Neural progenitor cell (in vitro differentiated cells): Measurements from ENCODE around the gene ME1. TPM values are rescaled to one million over a fixed set of nuclear protein-coding genes. Genes with fewer than 3 reads are reported as not detected.
"Not testable (repeated sequence)": the region's sequence is repeated elsewhere in the genome, so short reads cannot be mapped to it uniquely, and the experiment has no call there.

Experiments
- DNase-seq: peaks from one replicate; pipeline ENCODE4 v3.0.0-alpha.2; 2016; ENCODE audit warnings: low spot score
- H2AFZ ChIP-seq: fragments of 200-600 bp; sonication (generic); replicated peaks from 2 replicates; pipeline ENCODE4 v1.6.1; 2016; ENCODE audit warnings: antibody characterized with exemption
- H3F3A ChIP-seq: fragments of 200-600 bp; sonication (generic); 2 replicates; pipeline ENCODE4 v1.6.1; 2016; ENCODE audit warnings: antibody characterized with exemption, low read depth
- H3K27ac ChIP-seq: fragments of 200-600 bp; sonication (generic); 2 replicates; pipeline ENCODE4 v1.5.1; 2016; ENCODE audit warnings: mild to moderate bottlenecking
- H3K27me3 ChIP-seq: fragments of 200-600 bp; sonication (generic); 2 replicates; pipeline ENCODE4 v1.6.1; 2016; ENCODE audit warnings: mild to moderate bottlenecking, moderate library complexity
- H3K36me3 ChIP-seq: fragments of 200-600 bp; sonication (generic); 2 replicates; pipeline ENCODE4 v1.5.1; 2016
- H3K4me1 ChIP-seq: fragments of 200-600 bp; sonication (generic); 2 replicates; pipeline ENCODE4 v1.6.1; 2016; ENCODE audit warnings: mixed run types
- H3K4me2 ChIP-seq: fragments of 200-600 bp; sonication (generic); 2 replicates; pipeline ENCODE4 v1.6.1; 2016
- H3K4me3 ChIP-seq: fragments of 200-600 bp; sonication (generic); 2 replicates; pipeline ENCODE4 v1.5.1; 2016
- H3K79me2 ChIP-seq: fragments of 200-600 bp; sonication (generic); 2 replicates; pipeline ENCODE4 v1.6.1; 2016; ENCODE audit warnings: low read depth
- H3K9ac ChIP-seq: fragments of 200-600 bp; sonication (generic); 2 replicates; pipeline ENCODE4 v1.6.1; 2016
- H3K9me3 ChIP-seq: fragments of 200-600 bp; sonication (generic); 2 replicates; pipeline ENCODE4 v1.5.1; 2016; ENCODE audit warnings: low read depth
- H4K20me1 ChIP-seq: fragments of 200-600 bp; sonication (generic); 2 replicates; pipeline ENCODE4 v1.6.1; 2016; ENCODE audit warnings: low read depth
- H3K27ac Mint-ChIP-seq: 3 replicates; pipeline ENCODE4 v1.8.0; 2021; ENCODE audit warnings: mixed read lengths
- H3K27me3 Mint-ChIP-seq: 2 replicates; pipeline ENCODE4 v1.8.0; 2022; ENCODE audit warnings: low read depth, mild to moderate bottlenecking, inconsistent platforms, moderate library complexity, mixed read lengths; ENCODE audit not compliant: insufficient read depth
- H3K36me3 Mint-ChIP-seq: 3 replicates; pipeline ENCODE4 v1.8.0; 2021; ENCODE audit warnings: mixed read lengths
- H3K4me1 Mint-ChIP-seq: 3 replicates; pipeline ENCODE4 v1.8.0; 2021; ENCODE audit warnings: mixed read lengths
- H3K4me3 Mint-ChIP-seq: 3 replicates; pipeline ENCODE4 v1.8.0; 2021; ENCODE audit warnings: mild to moderate bottlenecking, moderate library complexity, mixed read lengths
- H3K9me3 Mint-ChIP-seq: 3 replicates; pipeline ENCODE4 v1.8.0; 2020; ENCODE audit warnings: mixed read lengths
- EZH2 ChIP-seq: fragments of 200-600 bp; sonication (generic); IDR thresholded peaks from 2 replicates; pipeline ENCODE4 v1.6.1; 2017; ENCODE audit warnings: antibody characterized with exemption, mild to moderate bottlenecking, moderate library complexity
- EZH2phosphoT487 ChIP-seq: fragments of 200-600 bp; sonication (generic); IDR thresholded peaks from 2 replicates; pipeline ENCODE4 v1.6.1; 2017; ENCODE audit warnings: antibody characterized with exemption
- total RNA-seq: library from RNA; depleted of rRNA; stranded (reverse); fragments of >200 nt; gene quantifications from 2 replicates; pipeline ENCODE4 v1.2.3, GENCODE V29; 2015; ENCODE audit warnings: low replicate concordance
- TF ChIP-seq, protein P1 (sequence below): fragments of 200-600 bp; sonication (generic); IDR thresholded peaks from 2 replicates; pipeline ENCODE4 v1.5.1; 2017; ENCODE audit warnings: antibody characterized with exemption, mild to moderate bottlenecking

Gene ME1
- total RNA-seq, 1 donor from 2014 or later, result 2.8 TPM

DNA sequence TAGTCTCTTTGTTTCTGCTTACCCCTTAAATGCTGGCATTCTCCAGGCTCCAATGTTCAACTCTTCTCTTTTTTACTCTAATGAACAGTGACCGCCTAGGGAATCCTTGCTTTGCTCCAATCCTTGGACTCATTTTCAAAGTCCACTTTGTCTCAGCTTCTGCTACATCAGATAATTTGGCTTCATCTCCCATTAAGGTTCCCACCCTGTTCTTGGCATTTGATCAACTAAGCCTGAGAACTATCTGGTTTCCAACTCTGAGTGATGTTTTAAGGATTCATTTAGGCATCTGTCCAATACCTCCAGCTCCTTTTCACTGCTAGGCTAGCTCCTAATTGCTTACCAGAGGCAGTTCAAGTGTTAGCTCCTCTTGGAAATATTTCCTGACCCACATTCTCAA lies 64.9 kb downstream of the ME1 start:
- no peak overlapping the region for H3K27ac ChIP-seq

GRCh38 chr6:83362349-83362748 lies 68.5 kb downstream of the ME1 start:
- not testable (repeated sequence) for H3K4me1 ChIP-seq, H3K27ac ChIP-seq, H3K9ac ChIP-seq, H3K27me3 Mint-ChIP-seq, H2AFZ ChIP-seq, H3F3A ChIP-seq, H3K4me2 ChIP-seq, H3K79me2 ChIP-seq, DNase-seq, H3K36me3 Mint-ChIP-seq, H4K20me1 ChIP-seq, H3K4me3 ChIP-seq, H3K4me1 Mint-ChIP-seq, H3K27ac Mint-ChIP-seq, H3K4me3 Mint-ChIP-seq, H3K9me3 ChIP-seq, H3K27me3 ChIP-seq, H3K36me3 ChIP-seq
- peaks cover 11% of the 10 kb centered on the region for H3K9me3 Mint-ChIP-seq

More for the DNA sequence above, 64.9 kb downstream of the ME1 start:
- peaks cover under 1% of the 10 kb centered on the region for H3K9me3 Mint-ChIP-seq
- Histone ChIP-seq H3K79me2 (no peaks in the 10 kb centered on the region), H3K27me3 (no peaks in the 10 kb centered on the region), H3K4me3 (no peak overlapping the region), H3K4me1 (no peaks in the 10 kb centered on the region), H3K9me3 (no peaks in the 10 kb centered on the region), H3K9ac (no peak overlapping the region), H2AFZ (no peak overlapping the region), H3K4me2 (no peak overlapping the region), H3F3A (no peaks in the 10 kb centered on the region), H4K20me1 (no peaks in the 10 kb centered on the region), H3K36me3 (no peaks in the 10 kb centered on the region)
- no peaks in the 10 kb centered on the region for H3K4me1 Mint-ChIP-seq
- no peaks in the 10 kb centered on the region for H3K27me3 Mint-ChIP-seq
- H3K27ac Mint-ChIP-seq, result no peak overlapping the region
- H3K36me3 Mint-ChIP-seq, result no peaks in the 10 kb centered on the region
- DNase-seq, result no peak
- no peak for TF ChIP-seq EZH2
- TF ChIP-seq, protein P1, sequence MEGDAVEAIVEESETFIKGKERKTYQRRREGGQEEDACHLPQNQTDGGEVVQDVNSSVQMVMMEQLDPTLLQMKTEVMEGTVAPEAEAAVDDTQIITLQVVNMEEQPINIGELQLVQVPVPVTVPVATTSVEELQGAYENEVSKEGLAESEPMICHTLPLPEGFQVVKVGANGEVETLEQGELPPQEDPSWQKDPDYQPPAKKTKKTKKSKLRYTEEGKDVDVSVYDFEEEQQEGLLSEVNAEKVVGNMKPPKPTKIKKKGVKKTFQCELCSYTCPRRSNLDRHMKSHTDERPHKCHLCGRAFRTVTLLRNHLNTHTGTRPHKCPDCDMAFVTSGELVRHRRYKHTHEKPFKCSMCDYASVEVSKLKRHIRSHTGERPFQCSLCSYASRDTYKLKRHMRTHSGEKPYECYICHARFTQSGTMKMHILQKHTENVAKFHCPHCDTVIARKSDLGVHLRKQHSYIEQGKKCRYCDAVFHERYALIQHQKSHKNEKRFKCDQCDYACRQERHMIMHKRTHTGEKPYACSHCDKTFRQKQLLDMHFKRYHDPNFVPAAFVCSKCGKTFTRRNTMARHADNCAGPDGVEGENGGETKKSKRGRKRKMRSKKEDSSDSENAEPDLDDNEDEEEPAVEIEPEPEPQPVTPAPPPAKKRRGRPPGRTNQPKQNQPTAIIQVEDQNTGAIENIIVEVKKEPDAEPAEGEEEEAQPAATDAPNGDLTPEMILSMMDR, result no peak
- TF ChIP-seq EZH2phosphoT487, result no peak
- H3K4me3 Mint-ChIP-seq, result no peak overlapping the region

- Histone ChIP-seq H3K4me1 (no peaks in the 10 kb centered on the region), H3K4me3 (no peak overlapping the region), H3F3A (no peaks in the 10 kb centered on the region), H3K9ac (no peak overlapping the region), H3K27me3 (no peaks in the 10 kb centered on the region), H3K79me2 (no peaks in the 10 kb centered on the region), H3K36me3 (no peaks in the 10 kb centered on the region), H3K9me3 (no peaks in the 10 kb centered on the region), H2AFZ (no peak overlapping the region), H3K27ac (no peak overlapping the region), H3K4me2 (no peak overlapping the region), H4K20me1 (no peaks in the 10 kb centered on the region)
- H3K27ac Mint-ChIP-seq, result no peak overlapping the region
- no peaks in the 10 kb centered on the region for H3K36me3 Mint-ChIP-seq
- no peaks in the 10 kb centered on the region for H3K27me3 Mint-ChIP-seq
- no peak for DNase-seq
- peaks cover 11% of the 10 kb centered on the region for H3K9me3 Mint-ChIP-seq
- H3K4me3 Mint-ChIP-seq, result no peak overlapping the region
- no peaks in the 10 kb centered on the region for H3K4me1 Mint-ChIP-seq
- TF ChIP-seq EZH2phosphoT487, result no peak
- TF ChIP-seq, protein P1, result no peak
- no peak for TF ChIP-seq EZH2
Measured at GRCh38 chr6:83359638-83360037, 71.2 kb downstream of the ME1 start.

GRCh38 chr6:83354747-83355146 lies 76.1 kb downstream of the ME1 start:
- Mint-ChIP-seq H3K36me3 (no peaks in the 10 kb centered on the region), H3K4me3 (no peak overlapping the region), H3K4me1 (no peaks in the 10 kb centered on the region), H3K27ac (no peak overlapping the region), H3K27me3 (no peaks in the 10 kb centered on the region), H3K9me3 (peaks cover 7% of the 10 kb centered on the region)
- Histone ChIP-seq H3K27ac (no peak overlapping the region), H3K27me3 (no peaks in the 10 kb centered on the region), H3F3A (no peaks in the 10 kb centered on the region), H3K79me2 (no peaks in the 10 kb centered on the region), H3K9me3 (no peaks in the 10 kb centered on the region), H4K20me1 (no peaks in the 10 kb centered on the region), H3K36me3 (no peaks in the 10 kb centered on the region), H3K9ac (no peak overlapping the region), H3K4me1 (no peaks in the 10 kb centered on the region), H3K4me2 (no peak overlapping the region), H2AFZ (no peak overlapping the region), H3K4me3 (no peak overlapping the region)
- no peak for DNase-seq
- TF ChIP-seq EZH2, result no peak
- TF ChIP-seq EZH2phosphoT487, result no peak
- TF ChIP-seq, protein P1, result no peak
